Measurements from ENCODE around the gene PLXDC2.
"Not testable (repeated sequence)": the region's sequence is repeated elsewhere in the genome, so short reads cannot be mapped to it uniquely, and the experiment has no call there.

Gene PLXDC2

GRCh38 chr10:20034732-20035131, 218.5 kb downstream of the PLXDC2 start:
- no peak overlapping the region for H3K27ac Mint-ChIP-seq
- H3K4me3 Mint-ChIP-seq = no peak overlapping the region
- no peak for DNase-seq (ENCODE audit: low spot score)
- no peaks in the 10 kb centered on the region for H3K4me1 Mint-ChIP-seq (ENCODE audit: low read depth)
- peaks cover 8% of the 10 kb centered on the region for H3K9me3 Mint-ChIP-seq
- no peaks in the 10 kb centered on the region for H3K36me3 Mint-ChIP-seq (ENCODE audit: low read depth)
- H3K27me3 Mint-ChIP-seq (ENCODE audit: low read depth) = no peaks in the 10 kb centered on the region

GRCh38 chr10:20040012-20040411, 223.8 kb downstream of the PLXDC2 start:
- no peaks in the 10 kb centered on the region for H3K36me3 Mint-ChIP-seq (ENCODE audit: low read depth)
- H3K4me1 Mint-ChIP-seq (ENCODE audit: low read depth) = no peaks in the 10 kb centered on the region
- H3K4me3 Mint-ChIP-seq = no peak overlapping the region
- no peaks in the 10 kb centered on the region for H3K27me3 Mint-ChIP-seq (ENCODE audit: low read depth)
- no peak for DNase-seq (ENCODE audit: low spot score)
- peaks cover 17% of the 10 kb centered on the region for H3K9me3 Mint-ChIP-seq
- H3K27ac Mint-ChIP-seq = no peak overlapping the region

GRCh38 chr10:20041931-20042330, 225.7 kb downstream of the PLXDC2 start:
- Mint-ChIP-seq H3K27ac (no peak overlapping the region), H3K9me3 (peaks cover 18% of the 10 kb centered on the region), H3K27me3 (ENCODE audit: low read depth) (no peaks in the 10 kb centered on the region), H3K36me3 (ENCODE audit: low read depth) (no peaks in the 10 kb centered on the region), H3K4me3 (no peak overlapping the region), H3K4me1 (ENCODE audit: low read depth) (no peaks in the 10 kb centered on the region)
- DNase-seq (ENCODE audit: low spot score) = no peak

GRCh38 chr10:20045100-20045499, 228.9 kb downstream of the PLXDC2 start:
- peaks cover 30% of the 10 kb centered on the region for H3K9me3 Mint-ChIP-seq
- not testable (repeated sequence) for H3K4me1 Mint-ChIP-seq (ENCODE audit: low read depth); DNase-seq (ENCODE audit: low spot score); H3K27me3 Mint-ChIP-seq (ENCODE audit: low read depth); H3K27ac Mint-ChIP-seq; H3K4me3 Mint-ChIP-seq; H3K36me3 Mint-ChIP-seq (ENCODE audit: low read depth)

GRCh38 chr10:20048161-20048560, 231.9 kb downstream of the PLXDC2 start:
- no peak overlapping the region for H3K4me3 Mint-ChIP-seq
- no peak for DNase-seq (ENCODE audit: low spot score)
- no peaks in the 10 kb centered on the region for H3K36me3 Mint-ChIP-seq (ENCODE audit: low read depth)
- no peak overlapping the region for H3K27ac Mint-ChIP-seq
- H3K4me1 Mint-ChIP-seq (ENCODE audit: low read depth) = no peaks in the 10 kb centered on the region
- no peaks in the 10 kb centered on the region for H3K27me3 Mint-ChIP-seq (ENCODE audit: low read depth)
- H3K9me3 Mint-ChIP-seq = peaks cover 22% of the 10 kb centered on the region

- DNase-seq (ENCODE audit: low spot score) = no peak
- no peak overlapping the region for H3K27ac Mint-ChIP-seq
- H3K4me3 Mint-ChIP-seq = no peak overlapping the region
- H3K4me1 Mint-ChIP-seq (ENCODE audit: low read depth) = no peaks in the 10 kb centered on the region
- no peaks in the 10 kb centered on the region for H3K27me3 Mint-ChIP-seq (ENCODE audit: low read depth)
- no peaks in the 10 kb centered on the region for H3K36me3 Mint-ChIP-seq (ENCODE audit: low read depth)
- peaks cover 21% of the 10 kb centered on the region for H3K9me3 Mint-ChIP-seq
Observed at GRCh38 chr10:20058135-20058534, 241.9 kb downstream of the PLXDC2 start.

- Mint-ChIP-seq H3K4me1 (ENCODE audit: low read depth) (no peaks in the 10 kb centered on the region), H3K36me3 (ENCODE audit: low read depth) (no peaks in the 10 kb centered on the region), H3K27me3 (ENCODE audit: low read depth) (no peaks in the 10 kb centered on the region), H3K4me3 (no peak overlapping the region), H3K9me3 (peaks cover 16% of the 10 kb centered on the region), H3K27ac (no peak overlapping the region)
- no peak for DNase-seq (ENCODE audit: low spot score)
Observed at GRCh38 chr10:20059084-20059835, 243.0 kb downstream of the PLXDC2 start.

GRCh38 chr10:20065814-20066213, 249.6 kb downstream of the PLXDC2 start:
- Mint-ChIP-seq H3K36me3 (ENCODE audit: low read depth) (no peaks in the 10 kb centered on the region), H3K9me3 (peaks cover 25% of the 10 kb centered on the region), H3K4me1 (ENCODE audit: low read depth) (no peaks in the 10 kb centered on the region), H3K27me3 (ENCODE audit: low read depth) (no peaks in the 10 kb centered on the region), H3K27ac (no peak overlapping the region), H3K4me3 (no peak overlapping the region)
- DNase-seq (ENCODE audit: low spot score) = no peak

- Mint-ChIP-seq H3K27me3 (ENCODE audit: low read depth) (no peaks in the 10 kb centered on the region), H3K4me3 (no peak overlapping the region), H3K36me3 (ENCODE audit: low read depth) (no peaks in the 10 kb centered on the region)
Observed at GRCh38 chr10:20073167-20073566, 256.9 kb downstream of the PLXDC2 start.

GRCh38 chr10:20075713-20076112, 259.5 kb downstream of the PLXDC2 start:
- DNase-seq (ENCODE audit: low spot score) = no peak
- Mint-ChIP-seq H3K9me3 (peaks cover 39% of the 10 kb centered on the region), H3K27ac (no peak overlapping the region), H3K36me3 (ENCODE audit: low read depth) (no peaks in the 10 kb centered on the region), H3K27me3 (ENCODE audit: low read depth) (no peaks in the 10 kb centered on the region), H3K4me1 (ENCODE audit: low read depth) (no peaks in the 10 kb centered on the region), H3K4me3 (no peak overlapping the region)

More at GRCh38 chr10:20073167-20073566, 256.9 kb downstream of the PLXDC2 start:
- peaks cover 35% of the 10 kb centered on the region for H3K9me3 Mint-ChIP-seq
- DNase-seq (ENCODE audit: low spot score) = no peak
- no peaks in the 10 kb centered on the region for H3K4me1 Mint-ChIP-seq (ENCODE audit: low read depth)
- no peak overlapping the region for H3K27ac Mint-ChIP-seq

GRCh38 chr10:20084451-20084850, 268.2 kb downstream of the PLXDC2 start:
- Mint-ChIP-seq H3K4me3 (no peak overlapping the region), H3K4me1 (ENCODE audit: low read depth) (no peaks in the 10 kb centered on the region), H3K36me3 (ENCODE audit: low read depth) (no peaks in the 10 kb centered on the region), H3K27me3 (ENCODE audit: low read depth) (no peaks in the 10 kb centered on the region), H3K27ac (no peak overlapping the region), H3K9me3 (peaks cover 22% of the 10 kb centered on the region)
- no peak for DNase-seq (ENCODE audit: low spot score)

GRCh38 chr10:20085115-20085514, 268.9 kb downstream of the PLXDC2 start:
- no peaks in the 10 kb centered on the region for H3K36me3 Mint-ChIP-seq (ENCODE audit: low read depth)
- H3K4me1 Mint-ChIP-seq (ENCODE audit: low read depth) = no peaks in the 10 kb centered on the region
- peaks cover 19% of the 10 kb centered on the region for H3K9me3 Mint-ChIP-seq
- H3K4me3 Mint-ChIP-seq = no peak overlapping the region
- no peaks in the 10 kb centered on the region for H3K27me3 Mint-ChIP-seq (ENCODE audit: low read depth)
- DNase-seq (ENCODE audit: low spot score) = no peak
- no peak overlapping the region for H3K27ac Mint-ChIP-seq

- H3K4me1 Mint-ChIP-seq (ENCODE audit: low read depth) = no peaks in the 10 kb centered on the region
- H3K36me3 Mint-ChIP-seq (ENCODE audit: low read depth) = no peaks in the 10 kb centered on the region
- no peak overlapping the region for H3K4me3 Mint-ChIP-seq
- no peak for DNase-seq (ENCODE audit: low spot score)
- H3K27ac Mint-ChIP-seq = no peak overlapping the region
- H3K9me3 Mint-ChIP-seq = peaks cover 18% of the 10 kb centered on the region
- H3K27me3 Mint-ChIP-seq (ENCODE audit: low read depth) = no peaks in the 10 kb centered on the region
Observed at GRCh38 chr10:20087353-20087752, 271.1 kb downstream of the PLXDC2 start.

- no peaks in the 10 kb centered on the region for H3K27me3 Mint-ChIP-seq (ENCODE audit: low read depth)
- DNase-seq (ENCODE audit: low spot score) = no peak
- no peaks in the 10 kb centered on the region for H3K4me1 Mint-ChIP-seq (ENCODE audit: low read depth)
- H3K36me3 Mint-ChIP-seq (ENCODE audit: low read depth) = no peaks in the 10 kb centered on the region
- H3K27ac Mint-ChIP-seq = no peak overlapping the region
- peaks cover 15% of the 10 kb centered on the region for H3K9me3 Mint-ChIP-seq
- H3K4me3 Mint-ChIP-seq = no peak overlapping the region
Observed at GRCh38 chr10:20088061-20088701, 271.9 kb downstream of the PLXDC2 start.

All from T-helper 2 cell treated with Interferon-gamma antibody and Interleukin-4, amounts not matched to agents 5 μg/mL and 100 μg/mL, for 36 hours (primary cell).